T-helper 2 cell treated with Interferon-gamma antibody and Interleukin-4, amounts not matched to agents 5 μg/mL and 100 μg/mL, for 36 hours (primary cell): Measurements from ENCODE around the gene MTHFD1L.

ENCODE experiments used
- DNase-seq: peaks from one replicate; pipeline ENCODE4 v3.0.0; 2021; ENCODE audit warnings: low spot score
- H3K27ac Mint-ChIP-seq: one replicate; pipeline ENCODE4 v1.8.0; 2021; ENCODE audit warnings: mild to moderate bottlenecking, mixed read lengths
- H3K27me3 Mint-ChIP-seq: one replicate; pipeline ENCODE4 v1.8.0; 2021; ENCODE audit warnings: low read depth, mixed read lengths
- H3K36me3 Mint-ChIP-seq: one replicate; pipeline ENCODE4 v1.8.0; 2021; ENCODE audit warnings: low read depth, mixed read lengths
- H3K4me1 Mint-ChIP-seq: one replicate; pipeline ENCODE4 v1.8.0; 2021; ENCODE audit warnings: low read depth, mixed read lengths
- H3K4me3 Mint-ChIP-seq: one replicate; pipeline ENCODE4 v1.8.0; 2022; ENCODE audit warnings: mild to moderate bottlenecking, moderate library complexity, mixed read lengths
- H3K9me3 Mint-ChIP-seq: one replicate; pipeline ENCODE4 v1.8.0; 2021; ENCODE audit warnings: mixed read lengths

Gene MTHFD1L

DNA sequence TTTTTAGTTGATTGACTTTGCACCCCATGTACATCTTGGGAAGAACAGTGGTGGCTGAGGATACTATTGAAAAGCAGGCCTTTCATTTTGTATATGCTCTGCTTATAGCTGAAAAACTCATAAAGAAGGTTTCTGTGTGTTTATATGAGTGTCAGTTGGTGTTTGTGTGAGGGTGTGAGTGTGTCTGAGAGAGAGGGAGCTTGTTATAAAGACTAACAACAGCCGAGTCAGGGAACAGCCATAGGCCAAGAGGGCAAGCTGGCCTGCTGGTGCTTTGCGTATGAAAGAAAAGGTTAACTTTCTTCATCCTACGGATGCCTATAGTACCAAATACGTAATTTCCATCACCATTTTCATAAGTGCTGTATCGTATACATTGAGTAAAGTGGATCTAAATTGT, 88.3 kb downstream of the MTHFD1L start:
- Mint-ChIP-seq H3K27ac (no peak overlapping the region), H3K36me3 (peaks cover 49% of the 10 kb centered on the region), H3K4me1 (no peaks in the 10 kb centered on the region), H3K4me3 (no peak overlapping the region), H3K9me3 (no peaks in the 10 kb centered on the region), H3K27me3 (no peaks in the 10 kb centered on the region)
- DNase-seq: no peak

DNA sequence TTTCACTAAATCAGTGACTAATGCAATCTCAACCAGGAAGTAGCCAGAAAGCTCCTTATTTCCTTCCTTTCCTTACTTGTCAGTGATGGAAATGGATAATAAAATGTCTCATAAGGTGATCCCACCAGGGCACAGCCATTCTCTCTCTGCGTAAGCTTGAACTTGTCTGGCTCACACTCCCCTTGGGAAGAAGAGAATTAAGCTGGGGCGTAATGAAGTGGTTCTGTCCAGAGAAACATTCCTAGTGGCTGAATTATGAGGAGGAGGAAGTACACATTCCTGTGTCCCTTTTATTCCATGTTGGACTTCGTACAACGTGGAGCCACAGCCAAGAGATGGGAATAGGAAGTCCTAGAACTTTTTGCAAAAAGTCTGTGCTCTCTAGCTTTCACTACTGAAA, 93.7 kb downstream of the MTHFD1L start:
- no peaks in the 10 kb centered on the region for H3K9me3 Mint-ChIP-seq
- peaks cover 23% of the 10 kb centered on the region for H3K36me3 Mint-ChIP-seq
- H3K4me1 Mint-ChIP-seq: no peaks in the 10 kb centered on the region
- H3K4me3 Mint-ChIP-seq: no peak overlapping the region
- no peaks in the 10 kb centered on the region for H3K27me3 Mint-ChIP-seq
- no peak for DNase-seq
- no peak overlapping the region for H3K27ac Mint-ChIP-seq

DNA sequence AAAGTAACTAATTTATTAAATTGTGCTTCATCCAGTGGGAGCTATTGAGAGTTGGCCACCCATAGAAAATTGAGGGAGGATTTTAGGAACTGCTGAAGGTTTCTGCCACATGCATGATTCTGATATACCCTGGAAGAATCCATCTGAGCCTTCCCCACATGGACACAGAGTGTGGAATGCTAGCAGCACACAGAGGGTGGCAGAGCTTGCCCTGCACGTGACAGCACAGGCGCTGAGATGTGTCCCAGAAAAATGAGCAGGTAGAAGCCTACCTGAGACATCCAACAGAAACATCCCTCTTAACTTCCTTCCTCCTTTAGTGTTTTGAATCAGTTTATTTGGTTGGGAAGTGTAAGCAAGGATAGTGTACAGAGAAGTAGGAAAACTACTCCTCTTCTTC, 96.9 kb downstream of the MTHFD1L start:
- Mint-ChIP-seq H3K36me3 (peaks cover 21% of the 10 kb centered on the region), H3K4me3 (no peak overlapping the region), H3K27me3 (no peaks in the 10 kb centered on the region), H3K4me1 (no peaks in the 10 kb centered on the region), H3K27ac (no peak overlapping the region), H3K9me3 (no peaks in the 10 kb centered on the region)
- DNase-seq: no peak

DNA sequence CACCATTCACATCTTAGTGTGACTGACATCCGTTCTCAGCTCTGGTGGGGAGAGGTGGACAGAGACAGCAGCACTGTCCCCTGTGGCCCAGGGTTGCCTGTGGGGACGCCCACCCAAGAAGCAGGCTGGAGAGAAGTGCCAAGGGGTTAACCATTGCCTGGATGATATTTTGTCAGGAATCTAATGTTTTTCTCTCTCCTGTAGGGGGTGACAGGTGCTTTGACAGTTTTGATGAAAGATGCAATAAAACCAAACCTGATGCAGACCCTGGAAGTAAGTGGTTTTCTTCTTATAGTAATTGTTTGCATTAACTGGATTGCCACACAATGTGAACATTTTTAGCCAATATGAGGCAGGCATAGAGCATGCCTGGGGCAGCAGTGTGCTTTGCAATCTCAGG, 99.3 kb downstream of the MTHFD1L start:
- peaks cover 27% of the 10 kb centered on the region for H3K36me3 Mint-ChIP-seq
- no peaks in the 10 kb centered on the region for H3K27me3 Mint-ChIP-seq
- H3K27ac Mint-ChIP-seq: no peak overlapping the region
- no peaks in the 10 kb centered on the region for H3K9me3 Mint-ChIP-seq
- no peaks in the 10 kb centered on the region for H3K4me1 Mint-ChIP-seq
- DNase-seq: no peak
- no peak overlapping the region for H3K4me3 Mint-ChIP-seq

DNA sequence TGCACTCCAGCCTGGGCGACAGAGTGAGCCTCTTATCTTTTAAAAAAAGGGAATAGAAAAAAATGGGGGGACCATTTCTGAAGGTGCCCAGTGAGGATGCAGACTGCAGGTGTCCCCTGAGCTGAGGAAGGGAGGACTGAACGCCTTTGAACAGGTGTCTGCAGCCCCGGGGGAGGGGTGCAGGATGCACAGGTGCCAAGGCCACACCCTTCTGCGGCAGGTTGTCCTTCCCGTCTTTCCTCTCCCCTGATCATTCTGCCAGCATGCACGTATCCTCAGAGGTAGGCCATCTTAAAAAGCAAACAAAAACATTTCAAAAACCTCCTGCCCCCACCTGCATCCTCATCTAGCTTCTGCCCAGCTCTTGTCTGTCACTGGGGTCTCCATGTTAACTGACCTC, 101.3 kb downstream of the MTHFD1L start:
- Mint-ChIP-seq H3K4me1 (no peaks in the 10 kb centered on the region), H3K4me3 (no peak overlapping the region), H3K27me3 (no peaks in the 10 kb centered on the region), H3K9me3 (no peaks in the 10 kb centered on the region), H3K36me3 (peaks cover 22% of the 10 kb centered on the region), H3K27ac (no peak overlapping the region)
- DNase-seq: no peak

DNA sequence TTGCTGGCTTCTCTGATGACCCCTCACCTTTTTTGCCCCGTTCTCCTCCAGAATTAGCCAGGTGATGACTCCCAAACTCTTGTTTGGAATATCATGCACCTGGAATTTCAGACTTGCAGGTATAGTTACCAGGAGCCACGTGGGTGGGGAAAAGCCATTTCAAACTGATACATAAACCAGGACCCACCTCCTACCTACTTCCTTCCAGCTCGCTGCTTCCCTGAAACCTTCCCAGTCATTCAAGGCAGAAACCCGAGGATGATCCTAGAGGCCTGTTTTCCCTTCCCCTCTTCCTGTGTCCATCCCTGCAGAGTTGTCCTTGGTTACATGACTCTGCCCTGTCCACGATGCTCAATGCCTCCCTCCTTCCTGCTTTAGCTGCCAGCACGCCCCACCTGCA, 101.9 kb downstream of the MTHFD1L start:
- Mint-ChIP-seq H3K36me3 (peaks cover 24% of the 10 kb centered on the region), H3K9me3 (no peaks in the 10 kb centered on the region), H3K4me1 (no peaks in the 10 kb centered on the region), H3K27me3 (no peaks in the 10 kb centered on the region), H3K27ac (peak overlapping the region; percentile 42), H3K4me3 (no peak overlapping the region)
- no peak for DNase-seq

DNA sequence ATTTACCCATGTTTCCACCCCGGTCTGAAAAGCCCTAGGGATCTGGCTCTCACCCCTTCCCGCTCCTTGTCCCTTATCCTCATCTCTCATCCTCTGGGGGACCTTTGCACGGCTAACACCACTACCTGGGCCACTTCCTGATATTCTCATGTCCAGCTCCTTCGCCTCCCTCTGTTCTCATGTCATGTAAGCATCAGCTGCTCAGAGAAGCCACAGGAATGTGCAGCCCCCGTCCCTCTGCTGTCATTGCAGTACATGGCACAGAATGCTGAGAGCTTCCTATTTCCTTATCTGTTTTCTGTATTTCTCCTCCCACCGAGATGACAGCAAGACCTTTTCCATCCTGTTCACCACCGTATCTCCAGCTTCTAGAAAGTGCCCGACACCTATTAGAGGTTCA, 102.4 kb downstream of the MTHFD1L start:
- no peak overlapping the region for H3K27ac Mint-ChIP-seq
- no peaks in the 10 kb centered on the region for H3K27me3 Mint-ChIP-seq
- H3K36me3 Mint-ChIP-seq: peaks cover 26% of the 10 kb centered on the region
- H3K9me3 Mint-ChIP-seq: no peaks in the 10 kb centered on the region
- no peak for DNase-seq
- H3K4me3 Mint-ChIP-seq: no peak overlapping the region
- H3K4me1 Mint-ChIP-seq: no peaks in the 10 kb centered on the region

DNA sequence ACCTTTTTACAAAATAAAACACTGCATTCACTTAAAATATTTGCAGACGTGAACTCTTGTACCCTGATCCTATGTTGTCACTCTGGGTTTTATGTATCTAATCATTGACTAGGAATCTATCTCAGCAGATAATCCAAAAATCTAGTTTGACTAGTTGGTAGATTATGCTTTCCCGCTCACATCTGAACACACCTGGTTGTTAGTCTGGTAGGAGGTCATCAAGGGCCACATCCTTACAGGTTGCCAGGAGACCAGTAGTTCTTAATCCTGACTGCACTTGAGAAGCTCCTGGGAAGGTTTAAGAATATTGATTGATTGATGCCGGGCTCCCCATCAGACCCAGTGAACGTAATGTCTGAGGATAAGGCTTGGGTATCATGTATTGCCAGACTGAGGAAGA, 104.4 kb downstream of the MTHFD1L start:
- Mint-ChIP-seq H3K4me1 (no peaks in the 10 kb centered on the region), H3K27ac (no peak overlapping the region), H3K4me3 (no peak overlapping the region), H3K27me3 (no peaks in the 10 kb centered on the region), H3K36me3 (peaks cover 36% of the 10 kb centered on the region), H3K9me3 (no peaks in the 10 kb centered on the region)
- DNase-seq: no peak

DNA sequence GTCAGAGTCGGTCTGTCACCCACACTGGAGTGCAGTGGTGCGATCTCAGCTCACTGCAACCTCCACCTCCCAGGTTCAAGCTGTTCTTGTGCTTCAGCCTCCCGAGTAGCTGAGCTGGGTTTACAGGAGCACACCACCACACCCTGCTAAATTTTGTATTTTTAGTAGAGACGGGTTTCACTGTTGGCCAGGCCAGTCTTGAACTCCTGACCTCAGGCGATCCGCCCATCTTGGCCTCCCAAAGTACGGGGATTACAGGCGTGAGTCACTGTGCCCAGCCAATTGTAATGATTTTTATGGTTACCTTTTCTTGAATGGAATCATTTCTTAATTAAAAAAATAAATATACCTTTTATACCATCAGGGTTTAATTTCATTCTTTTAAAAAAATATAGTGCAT, 105.7 kb downstream of the MTHFD1L start:
- no peaks in the 10 kb centered on the region for H3K9me3 Mint-ChIP-seq
- no peaks in the 10 kb centered on the region for H3K27me3 Mint-ChIP-seq
- peaks cover 31% of the 10 kb centered on the region for H3K36me3 Mint-ChIP-seq
- no peak overlapping the region for H3K27ac Mint-ChIP-seq
- DNase-seq: no peak
- no peaks in the 10 kb centered on the region for H3K4me1 Mint-ChIP-seq
- no peak overlapping the region for H3K4me3 Mint-ChIP-seq

DNA sequence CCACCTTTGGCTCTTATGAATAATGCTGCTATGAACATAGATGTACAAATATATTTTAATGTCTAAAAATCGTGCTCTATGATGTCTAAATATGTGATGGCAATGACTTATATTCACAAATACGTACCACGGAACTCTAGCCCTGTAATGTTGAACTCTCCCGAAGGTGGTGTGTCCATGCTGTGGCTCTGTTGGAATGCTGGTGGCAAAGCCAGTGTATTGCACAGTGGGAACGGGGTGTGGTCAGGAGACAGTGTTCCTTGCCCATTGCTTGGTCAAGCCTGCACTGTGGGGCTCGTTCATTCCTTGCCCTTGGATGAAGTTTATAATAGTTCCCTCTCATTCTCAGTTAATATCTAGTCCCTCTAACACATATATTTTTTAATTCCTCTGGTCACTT, 109.6 kb downstream of the MTHFD1L start:
- H3K9me3 Mint-ChIP-seq: no peaks in the 10 kb centered on the region
- no peaks in the 10 kb centered on the region for H3K27me3 Mint-ChIP-seq
- H3K36me3 Mint-ChIP-seq: peaks cover 21% of the 10 kb centered on the region
- no peaks in the 10 kb centered on the region for H3K4me1 Mint-ChIP-seq
- H3K27ac Mint-ChIP-seq: no peak overlapping the region
- H3K4me3 Mint-ChIP-seq: no peak overlapping the region
- no peak for DNase-seq

DNA sequence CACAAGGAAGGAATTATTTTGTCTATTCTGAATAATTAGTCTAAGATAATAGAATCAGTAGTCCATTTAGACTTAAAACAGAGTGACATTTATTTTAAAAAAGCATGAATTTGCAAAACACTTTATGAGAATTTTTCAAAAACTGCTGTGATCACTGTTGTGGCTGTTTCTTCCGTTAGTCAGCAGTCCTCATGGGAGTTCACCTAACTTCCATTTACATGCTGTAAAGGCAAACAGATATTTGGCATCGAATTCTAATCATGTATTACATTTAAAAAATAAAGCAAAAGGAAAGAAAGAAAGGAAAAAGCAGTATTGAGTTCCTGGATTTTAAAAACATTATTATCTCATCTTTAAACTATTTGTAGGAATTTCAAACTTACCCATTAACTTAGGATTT, 111.8 kb downstream of the MTHFD1L start:
- no peaks in the 10 kb centered on the region for H3K27me3 Mint-ChIP-seq
- peaks cover 21% of the 10 kb centered on the region for H3K36me3 Mint-ChIP-seq
- H3K4me1 Mint-ChIP-seq: no peaks in the 10 kb centered on the region
- no peak for DNase-seq
- no peaks in the 10 kb centered on the region for H3K9me3 Mint-ChIP-seq
- H3K4me3 Mint-ChIP-seq: no peak overlapping the region
- no peak overlapping the region for H3K27ac Mint-ChIP-seq

DNA sequence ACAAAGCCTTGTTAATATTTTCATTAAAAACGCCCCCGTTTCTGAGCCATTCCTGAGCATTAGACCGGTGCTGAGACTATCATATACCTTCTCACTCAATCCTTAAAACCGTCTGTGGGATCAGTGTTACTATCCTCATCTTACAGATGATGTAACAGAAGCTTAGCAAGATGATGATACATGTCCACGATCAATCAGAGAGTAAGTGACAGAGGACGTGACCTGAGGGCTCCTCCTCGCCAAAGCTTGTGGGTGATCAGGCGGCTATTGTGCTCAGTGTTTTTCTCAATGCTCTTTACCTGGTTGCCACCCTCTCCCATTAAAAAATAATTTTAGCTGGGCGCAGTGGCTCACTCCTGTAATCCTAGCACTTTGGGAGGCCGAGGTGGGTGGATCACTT, 113.1 kb downstream of the MTHFD1L start:
- H3K4me3 Mint-ChIP-seq: no peak overlapping the region
- H3K36me3 Mint-ChIP-seq: peaks cover 14% of the 10 kb centered on the region
- no peaks in the 10 kb centered on the region for H3K4me1 Mint-ChIP-seq
- DNase-seq: no peak
- no peak overlapping the region for H3K27ac Mint-ChIP-seq
- no peaks in the 10 kb centered on the region for H3K9me3 Mint-ChIP-seq
- no peaks in the 10 kb centered on the region for H3K27me3 Mint-ChIP-seq

DNA sequence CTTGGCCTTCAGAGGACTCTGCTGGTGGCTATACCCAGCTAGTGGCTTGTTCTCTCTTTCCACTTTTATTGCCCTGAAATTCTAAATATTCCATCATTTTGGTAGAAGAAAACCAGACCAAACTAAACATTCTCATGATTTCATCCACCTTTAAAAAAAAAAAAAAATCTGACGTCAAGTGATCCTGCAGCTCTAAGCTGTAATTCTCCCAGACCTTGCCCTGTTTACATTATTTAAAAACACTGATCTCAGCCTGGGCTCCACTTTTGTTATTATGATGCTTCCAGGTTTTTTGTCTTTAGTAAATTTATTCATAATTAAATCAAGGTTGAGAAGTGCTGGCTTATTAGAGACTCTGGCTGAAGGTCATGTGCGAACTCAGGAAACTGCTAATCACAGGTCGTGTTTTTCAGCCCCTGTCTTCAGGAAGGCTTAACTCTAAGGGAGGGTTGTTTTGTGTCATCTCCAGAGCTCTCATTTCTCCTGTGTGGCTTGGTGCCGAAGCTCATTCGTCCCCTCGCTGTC, 114.4 kb downstream of the MTHFD1L start:
- DNase-seq: no peak
- Mint-ChIP-seq H3K27ac (no peak overlapping the region), H3K4me1 (no peaks in the 10 kb centered on the region), H3K36me3 (peaks cover 12% of the 10 kb centered on the region), H3K9me3 (no peaks in the 10 kb centered on the region), H3K4me3 (no peak overlapping the region), H3K27me3 (no peaks in the 10 kb centered on the region)

DNA sequence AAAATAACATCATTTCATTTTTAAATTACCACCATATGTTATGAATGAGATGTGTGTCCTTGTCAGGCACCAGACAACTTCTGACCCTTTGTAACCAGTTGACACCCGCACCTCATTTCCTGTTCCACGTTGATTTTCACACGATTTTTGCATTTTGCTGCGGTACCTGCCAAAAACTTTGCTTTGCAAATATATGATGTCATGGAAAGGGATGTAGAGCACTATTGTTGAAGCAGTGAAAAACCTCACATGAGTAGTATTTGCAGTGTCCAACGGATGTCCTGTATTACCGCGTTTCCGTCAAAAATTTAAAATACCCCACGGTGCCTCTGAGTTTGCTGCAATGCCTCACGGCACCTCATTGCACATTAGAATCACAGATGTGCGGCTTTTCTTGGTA, 115.6 kb downstream of the MTHFD1L start:
- H3K9me3 Mint-ChIP-seq: no peaks in the 10 kb centered on the region
- H3K4me3 Mint-ChIP-seq: no peak overlapping the region
- H3K27ac Mint-ChIP-seq: no peak overlapping the region
- H3K36me3 Mint-ChIP-seq: peaks cover 19% of the 10 kb centered on the region
- H3K27me3 Mint-ChIP-seq: no peaks in the 10 kb centered on the region
- no peaks in the 10 kb centered on the region for H3K4me1 Mint-ChIP-seq
- no peak for DNase-seq

DNA sequence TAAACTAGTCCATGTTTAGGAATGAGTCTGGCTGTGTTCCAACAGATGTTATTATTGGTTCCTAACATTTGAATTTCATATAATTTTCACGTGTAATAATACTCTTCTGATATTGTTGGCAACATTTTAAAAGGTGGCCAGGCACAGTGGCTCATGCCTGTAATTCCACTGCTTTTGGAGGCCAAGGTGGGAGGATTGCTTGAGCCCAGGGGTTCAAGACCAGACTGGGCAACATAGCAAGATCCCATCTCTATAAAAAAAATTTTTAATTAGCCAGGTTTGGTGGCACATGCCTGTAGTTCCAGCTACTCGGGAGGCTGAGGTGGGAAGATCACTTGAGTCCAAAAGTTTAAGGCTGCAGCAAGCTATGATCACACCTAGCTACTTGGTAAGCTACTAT, 116.2 kb downstream of the MTHFD1L start:
- no peaks in the 10 kb centered on the region for H3K27me3 Mint-ChIP-seq
- peaks cover 15% of the 10 kb centered on the region for H3K36me3 Mint-ChIP-seq
- H3K9me3 Mint-ChIP-seq: no peaks in the 10 kb centered on the region
- H3K27ac Mint-ChIP-seq: no peak overlapping the region
- no peaks in the 10 kb centered on the region for H3K4me1 Mint-ChIP-seq
- DNase-seq: no peak
- no peak overlapping the region for H3K4me3 Mint-ChIP-seq
